Measurements from ENCODE around the gene CHCHD6.

CHCHD6 gene

GRCh38 chr3:126866175-126866759, 162.2 kb downstream of the CHCHD6 start:
- no peak for DNase-seq (ENCODE audit: low read depth)
- H3K4me3 ChIP-seq (ENCODE audit: low read length) = no peak overlapping the region
- no peak for TF ChIP-seq CTCF (IDR thresholded peaks at IDR 0.05; ENCODE audit: insufficient read depth, low read depth, low read length, missing control alignments)

- DNase-seq (ENCODE audit: low read depth) = no peak
- no peak for TF ChIP-seq CTCF (IDR thresholded peaks at IDR 0.05; ENCODE audit: insufficient read depth, low read depth, low read length, missing control alignments)
- no peak overlapping the region for H3K4me3 ChIP-seq (ENCODE audit: low read length)
Observed at GRCh38 chr3:126867190-126867862, 163.3 kb downstream of the CHCHD6 start.

GRCh38 chr3:126867863-126868200, 163.8 kb downstream of the CHCHD6 start:
- no peak for DNase-seq (ENCODE audit: low read depth)
- no peak for TF ChIP-seq CTCF (IDR thresholded peaks at IDR 0.05; ENCODE audit: insufficient read depth, low read depth, low read length, missing control alignments)
- H3K4me3 ChIP-seq (ENCODE audit: low read length) = no peak overlapping the region

GRCh38 chr3:126870608-126871210, 166.7 kb downstream of the CHCHD6 start:
- DNase-seq (ENCODE audit: low read depth) = no peak
- H3K4me3 ChIP-seq (ENCODE audit: low read length) = no peak overlapping the region
- no peak for TF ChIP-seq CTCF (IDR thresholded peaks at IDR 0.05; ENCODE audit: insufficient read depth, low read depth, low read length, missing control alignments)

- TF ChIP-seq CTCF (IDR thresholded peaks at IDR 0.05; ENCODE audit: insufficient read depth, low read depth, low read length, missing control alignments) = no peak
- H3K4me3 ChIP-seq (ENCODE audit: low read length) = no peak overlapping the region
- DNase-seq (ENCODE audit: low read depth) = no peak
Observed at GRCh38 chr3:126872701-126873342, 168.8 kb downstream of the CHCHD6 start.

- no peak for TF ChIP-seq CTCF (IDR thresholded peaks at IDR 0.05; ENCODE audit: insufficient read depth, low read depth, low read length, missing control alignments)
- DNase-seq (ENCODE audit: low read depth) = no peak
- H3K4me3 ChIP-seq (ENCODE audit: low read length) = no peak overlapping the region
Observed at GRCh38 chr3:126873416-126873815, 169.4 kb downstream of the CHCHD6 start.

Data from epithelial cell of esophagus (primary cell).